GM12874 (cell line): ENCODE data around the gene PCDHB5.
"Not testable (repeated sequence)": the region's sequence is repeated elsewhere in the genome, so short reads cannot be mapped to it uniquely, and the experiment has no call there.

Experiments
- CTCF ChIP-seq: IDR thresholded peaks from 2 replicates; pipeline ENCODE4 v1.5.1; 2011; ENCODE audit warnings: low read depth, mild to moderate bottlenecking, control low read depth, low read length, moderate library complexity; ENCODE audit not compliant: insufficient read depth

PCDHB5 gene

GRCh38 chr5:141155540-141156374, 20.8 kb downstream of the PCDHB5 start:
- no peak for TF ChIP-seq CTCF

- no peak for TF ChIP-seq CTCF
Measured at GRCh38 chr5:141172381-141173204, 37.6 kb downstream of the PCDHB5 start, which contains the start of gene PCDHB7. PCDHB7 (plus strand) TSS chr5:141172644; CDS start chr5:141172836, 192 bp downstream.

- no peak for TF ChIP-seq CTCF
Measured at GRCh38 chr5:141175933-141176332, 40.9 kb downstream of the PCDHB5 start.

GRCh38 chr5:141177577-141178191, 42.7 kb downstream of the PCDHB5 start, which contains the start of gene PCDHB8:
PCDHB8 (plus strand) TSS chr5:141177790; CDS start chr5:141178035, 245 bp downstream.
- TF ChIP-seq CTCF: not testable (repeated sequence)

GRCh38 chr5:141180313-141180712, 45.3 kb downstream of the PCDHB5 start:
- no peak for TF ChIP-seq CTCF

- TF ChIP-seq CTCF: no peak; the same call in 1 of the 2 replicates
Measured at GRCh38 chr5:141182248-141182647, 47.2 kb downstream of the PCDHB5 start, which contains the start of gene PCDHB16. PCDHB16 (plus strand) TSS chr5:141182387; CDS start chr5:141182560, 173 bp downstream.
